PC-3 (cell line): ENCODE data around the gene KRT33B.

Experiments
- EZH2 ChIP-seq: fragments of 300-600 bp; sonication (generic); IDR thresholded peaks from one replicate; pipeline ENCODE4 v1.6.1; 2017; ENCODE audit warnings: antibody characterized with exemption, mild to moderate bottlenecking, low read length; ENCODE audit not compliant: unreplicated experiment
- EZH2phosphoT487 ChIP-seq: fragments of 300-600 bp; sonication (generic); IDR thresholded peaks from 2 replicates; pipeline ENCODE4 v1.6.1; 2018; ENCODE audit warnings: mild to moderate bottlenecking, antibody characterized with exemption, low read length, borderline replicate concordance
- TF ChIP-seq, protein P1 (sequence below): fragments of 300-600 bp; sonication (generic); conservative IDR thresholded peaks from 2 replicates; pipeline ENCODE4 v1.5.1; 2017; ENCODE audit warnings: antibody characterized with exemption, low read depth, mild to moderate bottlenecking, low read length

DNA sequence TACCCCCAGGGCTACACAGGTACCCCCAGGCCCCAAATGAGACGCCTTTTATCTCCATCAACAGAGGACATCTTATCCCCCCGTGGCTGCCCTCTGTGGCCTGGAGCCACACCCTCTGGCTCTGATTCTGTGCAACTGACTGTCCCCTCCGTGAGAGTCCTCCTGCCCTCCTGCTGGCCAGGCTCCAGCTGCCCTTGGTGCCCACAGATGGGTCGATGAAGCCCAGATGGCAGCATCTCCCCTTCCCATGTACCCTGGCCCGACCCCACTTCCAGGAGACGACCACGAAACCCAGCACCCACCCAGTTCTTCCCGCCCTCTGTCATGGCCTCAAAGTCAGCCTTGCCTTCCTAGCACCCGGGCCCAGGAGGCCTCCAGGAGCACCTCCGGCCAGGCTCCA lies 44.5 kb downstream of the KRT33B start:
- TF ChIP-seq EZH2 = no peak
- TF ChIP-seq, protein P1, sequence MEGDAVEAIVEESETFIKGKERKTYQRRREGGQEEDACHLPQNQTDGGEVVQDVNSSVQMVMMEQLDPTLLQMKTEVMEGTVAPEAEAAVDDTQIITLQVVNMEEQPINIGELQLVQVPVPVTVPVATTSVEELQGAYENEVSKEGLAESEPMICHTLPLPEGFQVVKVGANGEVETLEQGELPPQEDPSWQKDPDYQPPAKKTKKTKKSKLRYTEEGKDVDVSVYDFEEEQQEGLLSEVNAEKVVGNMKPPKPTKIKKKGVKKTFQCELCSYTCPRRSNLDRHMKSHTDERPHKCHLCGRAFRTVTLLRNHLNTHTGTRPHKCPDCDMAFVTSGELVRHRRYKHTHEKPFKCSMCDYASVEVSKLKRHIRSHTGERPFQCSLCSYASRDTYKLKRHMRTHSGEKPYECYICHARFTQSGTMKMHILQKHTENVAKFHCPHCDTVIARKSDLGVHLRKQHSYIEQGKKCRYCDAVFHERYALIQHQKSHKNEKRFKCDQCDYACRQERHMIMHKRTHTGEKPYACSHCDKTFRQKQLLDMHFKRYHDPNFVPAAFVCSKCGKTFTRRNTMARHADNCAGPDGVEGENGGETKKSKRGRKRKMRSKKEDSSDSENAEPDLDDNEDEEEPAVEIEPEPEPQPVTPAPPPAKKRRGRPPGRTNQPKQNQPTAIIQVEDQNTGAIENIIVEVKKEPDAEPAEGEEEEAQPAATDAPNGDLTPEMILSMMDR = no peak
- no peak for TF ChIP-seq EZH2phosphoT487
